GM12878 (cell line): ENCODE measurements around the gene YBX2. TPM values are rescaled to one million over a fixed set of nuclear protein-coding genes. Genes with fewer than 3 reads are reported as not detected.

Experiments used
- ATAC-seq: fragments of 200-7000 bp; cut with Tn5 transposase; 3 replicates; pipeline ENCODE4 v1.9.1; 2020; ENCODE audit warnings: mild to moderate bottlenecking, moderate library complexity
- BruUV-seq: library from RNA; stranded (reverse); fragments of 400-500 nt; replicated peaks from 2 replicates; lab custom pipeline; 2021; lab: Mats Ljungman, UMichigan
- CTCF ChIA-PET: fragments of 300-600 bp; sonication (Branson Sonifier 250); formaldehyde crosslinking; extraction: SDS; loops from one replicate; lab custom pipeline; 2021; ENCODE audit warnings: inconsistent platforms; lab: Yijun Ruan, JAX
- POLR2A ChIA-PET: fragments of 350-600 bp; formaldehyde crosslinking; extraction: SDS; loops from one replicate; lab custom pipeline; 2021; ENCODE audit warnings: inconsistent platforms; lab: Charles Lee
- RAD21 ChIA-PET: fragments of 300-600 bp; sonication (Branson Sonifier 250); formaldehyde crosslinking; loops from one replicate; lab custom pipeline; 2023; ENCODE audit warnings: antibody characterized with exemption; ENCODE audit not compliant: unreplicated experiment; lab: Charles Lee
- SMC1A ChIA-PET: fragments of 300-600 bp; sonication (Branson Sonifier 250); formaldehyde crosslinking; loops from one replicate; lab custom pipeline; 2023; ENCODE audit not compliant: unreplicated experiment, uncharacterized antibody; lab: Charles Lee
- DNase-seq: peaks from one replicate; pipeline ENCODE4 v3.0.0-alpha.2; 2011; ENCODE audit warnings: low read depth, low spot score
- FAIRE-seq: peaks from 3 replicates; lab custom pipeline; 2011; peaks lifted over from hg19 to GRCh38; lab: Jason Lieb, UNC
- H2AFZ ChIP-seq: 2 replicates; pipeline ENCODE4 v1.6.0; 2011; ENCODE audit warnings: low read depth, low read length, control low read depth; ENCODE audit not compliant: control insufficient read depth
- H3K27ac ChIP-seq: 2 replicates; pipeline ENCODE4 v1.5.1; 2011; ENCODE audit warnings: control low read depth; ENCODE audit not compliant: control insufficient read depth, insufficient read depth
- H3K27me3 ChIP-seq, 2 experiments: replicated peaks in 1 of 2; 2 replicates each; pipeline versions ENCODE4 v1.6.0 to v1.6.1; 2011; ENCODE audit warnings: low read length in 1 of 2; ENCODE audit not compliant: control insufficient read depth in 2 of 2, insufficient read depth in 2 of 2
- H3K36me3 ChIP-seq, 2 experiments: 2 replicates each; pipeline ENCODE4 v1.5.1; 2011; ENCODE audit warnings: low read length in 1 of 2; ENCODE audit not compliant: control insufficient read depth in 2 of 2, insufficient read depth in 2 of 2
- H3K4me1 ChIP-seq: 2 replicates; pipeline ENCODE4 v1.6.1; 2011; ENCODE audit warnings: mild to moderate bottlenecking, low read length, moderate library complexity, mixed read lengths; ENCODE audit not compliant: control insufficient read depth, insufficient read depth
- H3K4me2 ChIP-seq: 2 replicates; pipeline ENCODE4 v1.6.0; 2011; ENCODE audit warnings: control low read depth; ENCODE audit not compliant: control insufficient read depth, insufficient read depth
- H3K4me3 ChIP-seq: fragments of 200-600 bp; sonication (generic); 2 replicates; pipeline ENCODE4 v1.5.1; 2016
- H3K79me2 ChIP-seq: 2 replicates; pipeline ENCODE4 v1.6.0; 2011; ENCODE audit warnings: low read length; ENCODE audit not compliant: control insufficient read depth, insufficient read depth
- H3K9ac ChIP-seq: 2 replicates; pipeline ENCODE4 v1.8.0; 2011; ENCODE audit warnings: low read length, control low read depth, mixed read lengths; ENCODE audit not compliant: control insufficient read depth, insufficient read depth
- H3K9me3 ChIP-seq: replicated peaks from 3 replicates; pipeline ENCODE4 v1.5.1; 2011; ENCODE audit warnings: mild to moderate bottlenecking, low read length; ENCODE audit not compliant: control insufficient read depth, insufficient read depth
- H4K20me1 ChIP-seq: 2 replicates; pipeline ENCODE4 v1.6.0; 2011; ENCODE audit not compliant: control insufficient read depth, insufficient read depth
- E2F4 ChIP-seq: IDR thresholded peaks from 2 replicates; pipeline ENCODE4 v1.6.1; 2012; ENCODE audit warnings: low read depth, low read length, improper control_type of control experiment
- EGR1 ChIP-seq, 2 experiments: IDR thresholded peaks; 1 replicate in 1 of 2; 2 replicates in 1 of 2; pipeline ENCODE4 v1.6.1; 2011 to 2012; ENCODE audit warnings: low read depth in 2 of 2, low read length in 2 of 2, borderline replicate concordance in 1 of 2, mild to moderate bottlenecking in 1 of 2, moderate library complexity in 1 of 2
- KAT2A ChIP-seq: conservative IDR thresholded peaks from 2 replicates; pipeline ENCODE4 v1.6.1; 2011; ENCODE audit warnings: low read depth, low read length; ENCODE audit not compliant: control insufficient read depth
- MTA2 ChIP-seq: fragments of 450-650 bp; IDR thresholded peaks from 2 replicates; pipeline ENCODE4 v1.6.1; 2016; ENCODE audit warnings: low read depth, mild to moderate bottlenecking, moderate library complexity
- RAD51 ChIP-seq: fragments of 450-650 bp; IDR thresholded peaks from 2 replicates; pipeline ENCODE4 v1.6.1; 2016; ENCODE audit warnings: moderate library complexity, mild to moderate bottlenecking, inconsistent platforms
- TAF1 ChIP-seq: IDR thresholded peaks from 2 replicates; pipeline ENCODE4 v1.6.1; 2011; ENCODE audit warnings: mild to moderate bottlenecking, low read depth, low read length, borderline replicate concordance
- ZBTB4 ChIP-seq: fragments of 450-650 bp; formaldehyde crosslinking; IDR thresholded peaks from 2 replicates; pipeline ENCODE4 v1.4.0; 2022; ENCODE audit warnings: mild to moderate bottlenecking, moderate library complexity
- ZBTB40 ChIP-seq: fragments of 450-650 bp; IDR thresholded peaks from 2 replicates; pipeline ENCODE4 v1.6.1; 2016; ENCODE audit warnings: mild to moderate bottlenecking, moderate library complexity, borderline replicate concordance
- ZNF687 ChIP-seq: fragments of 450-650 bp; IDR thresholded peaks from 2 replicates; pipeline ENCODE4 v1.6.1; 2017; ENCODE audit warnings: mild to moderate bottlenecking, moderate library complexity
- ZZZ3 ChIP-seq: IDR thresholded peaks from 2 replicates; pipeline ENCODE4 v1.6.1; 2011; ENCODE audit warnings: low read depth; ENCODE audit not compliant: control insufficient read depth, insufficient read length
- WGBS: methylation state at CpG from one replicate; pipeline ENCODE4 v1.1.6; 2016; ENCODE audit warnings: low lambda C conversion rate; ENCODE audit not compliant: insufficient replicate concordance, insufficient coverage; ENCODE audit errors: missing lambda C conversion rate; 5-methylcytosine and 5-hydroxymethylcytosine counted together
- in situ Hi-C: fragments of 300-500 bp; cut with MboI; formaldehyde crosslinking; loops from 9 replicates; pipeline ENCODE4 v1.14.3; 2018; ENCODE audit warnings: mixed read lengths
- intact Hi-C: fragments of 100-400 bp; cut with micrococcal nuclease; formaldehyde crosslinking; loops from one replicate; pipeline ENCODE4 v1.14.2; 2022; ENCODE audit not compliant: unreplicated experiment
- polyA plus RNA-seq, 11 experiments: library from polyadenylated mRNA; depleted of rRNA in 4 of 11; unstranded in 6 of 11; stranded (reverse) in 5 of 11; fragments of >200 nt; fragmentation: Nextera tagmentation in 4 of 11; fragmentation: Illumina TruSeq in 1 of 11; extraction: Ambion mirVana in 4 of 11; extraction: Trizol in 1 of 11; gene quantifications; 1 replicate in 1 of 11; 2 replicates in 10 of 11; pipeline versions ENCODE4 v1.2.1 to v1.2.3, GENCODE V29; 2011 to 2016; ENCODE audit warnings: inconsistent platforms in 2 of 11, missing spikeins in 2 of 11, low read depth in 1 of 11
- total RNA-seq, 4 experiments: library from RNA; depleted of rRNA in 3 of 4; stranded (reverse); fragments of >200 nt in 3 of 4; fragmentation: Illumina TruSeq in 1 of 4; extraction: Trizol in 1 of 4; gene quantifications; 2 replicates each; pipeline versions ENCODE4 v1.2.1 to v1.2.3, GENCODE V29; 2013 to 2021

The YBX2 gene
- total and polyA plus RNA-seq, 10 of the 15 experiments (the other 5 are each of a cell fraction or from before 2014, with no cell fraction given), result not detected

- DNase-seq (no peak), ATAC-seq (no peak), FAIRE-seq (no peak)
- ChIA-PET CTCF (interaction anchor here (0.7 kb wide), 1 partner anchor 22 kb away, joined by 3 read pairs; no protein-coding TSS in a partner anchor), RAD21 (no interaction called here), POLR2A (no interaction called here), SMC1A (no interaction called here)
- Histone ChIP-seq H3K27ac (no peak overlapping the region), H2AFZ (no peak overlapping the region), H3K27me3 (peaks cover 3 to 5% of the 10 kb centered on the region in 2 experiments; a peak in 2 of 4 replicates), H3K9ac (no peak overlapping the region), H4K20me1 (no peaks in the 10 kb centered on the region), H3K36me3 (peaks cover 0 to 8% of the 10 kb centered on the region in 2 experiments; a peak in 2 of 4 replicates), H3K4me2 (no peak overlapping the region), H3K9me3 (no peaks in the 10 kb centered on the region), H3K79me2 (no peaks in the 10 kb centered on the region), H3K4me1 (peaks cover 17% of the 10 kb centered on the region), H3K4me3 (no peak overlapping the region)
- WGBS, result 82% methylated on average over 4 of the region's 4 CpGs
- intact Hi-C loops (no loop called here), in situ Hi-C loops (no loop called here)
- no TSS peak for BruUV-seq
- no peak for TF ChIP-seq RAD51
- no peak for TF ChIP-seq ZBTB40
- TF ChIP-seq ZNF687, result no peak
- TF ChIP-seq TAF1, result no peak
- no peak for TF ChIP-seq E2F4
- no peak for TF ChIP-seq EGR1 (IDR thresholded peaks at IDR 0.05; ENCODE audit: borderline replicate concordance in 1 of 2, low read depth in 2 of 2, low read length in 2 of 2)
- no peak for TF ChIP-seq KAT2A
- TF ChIP-seq ZZZ3, result no peak
- TF ChIP-seq MTA2, result no peak
- no peak for TF ChIP-seq ZBTB4 (CRISPR knock-in tag)
Measured at GRCh38 chr17:7260151-7260550, 34.3 kb downstream of the YBX2 start.
